Ectodermal cell (in vitro differentiated cells): ENCODE data around the gene TNFRSF4.

Experiments
- H3K27ac ChIP-seq: 2 replicates; pipeline ENCODE4 v1.7.0; 2013; ENCODE audit warnings: mild to moderate bottlenecking, low read depth, low read length; ENCODE audit not compliant: insufficient read depth, poor library complexity, severe bottlenecking
- H3K27me3 ChIP-seq: 2 replicates; pipeline ENCODE4 v1.7.0; 2013; ENCODE audit warnings: mild to moderate bottlenecking, low read length; ENCODE audit not compliant: insufficient read depth, control insufficient read depth, poor library complexity, severe bottlenecking
- H3K36me3 ChIP-seq: one replicate; pipeline ENCODE4 v1.7.0; 2013; ENCODE audit warnings: low read length; ENCODE audit not compliant: control insufficient read depth, insufficient read depth
- H3K4me1 ChIP-seq: one replicate; pipeline ENCODE4 v1.7.0; 2013; ENCODE audit warnings: low read length; ENCODE audit not compliant: control insufficient read depth, insufficient read depth
- H3K4me3 ChIP-seq: 2 replicates; pipeline ENCODE4 v1.7.0; 2013; ENCODE audit warnings: low read depth, low read length, control low read depth; ENCODE audit not compliant: insufficient read depth
- H3K9me3 ChIP-seq: 2 replicates; pipeline ENCODE4 v1.7.0; 2013; ENCODE audit warnings: mild to moderate bottlenecking, low read length, moderate library complexity; ENCODE audit not compliant: control insufficient read depth
- whole genome bisulfite sequencing, 2 experiments: methylation state at CpG; one replicate each; pipeline ENCODE4 v1.1.7; 2013; ENCODE audit warnings: missing lambda C conversion rate in 2 of 2; 5-methylcytosine and 5-hydroxymethylcytosine counted together

Gene TNFRSF4

GRCh38 chr1:1171546-1172340 is 42.2 kb downstream of the TNFRSF4 start:
- Histone ChIP-seq H3K9me3 (no peaks in the 10 kb centered on the region), H3K27ac (no peak overlapping the region), H3K4me3 (no peak overlapping the region), H3K36me3 (no peaks in the 10 kb centered on the region), H3K27me3 (peaks cover 26% of the 10 kb centered on the region), H3K4me1 (peaks cover 21% of the 10 kb centered on the region)
- WGBS, 2 experiments, result 93 to 94% methylated on average over 33 of the region's 33 CpGs

- peaks cover 22% of the 10 kb centered on the region for H3K4me1 ChIP-seq
- no peak overlapping the region for H3K27ac ChIP-seq
- no peak overlapping the region for H3K4me3 ChIP-seq
- no peaks in the 10 kb centered on the region for H3K9me3 ChIP-seq
- H3K27me3 ChIP-seq, result peaks cover 20% of the 10 kb centered on the region
- no peaks in the 10 kb centered on the region for H3K36me3 ChIP-seq
- WGBS, 2 experiments, result 87 to 89% methylated on average over 12 of the region's 12 CpGs
Measured at GRCh38 chr1:1171161-1171545, 42.8 kb downstream of the TNFRSF4 start.

- no peaks in the 10 kb centered on the region for H3K9me3 ChIP-seq
- H3K4me3 ChIP-seq, result no peak overlapping the region
- no peak overlapping the region for H3K27ac ChIP-seq
- H3K27me3 ChIP-seq, result peaks cover 14% of the 10 kb centered on the region
- H3K4me1 ChIP-seq, result peaks cover 23% of the 10 kb centered on the region
- no peaks in the 10 kb centered on the region for H3K36me3 ChIP-seq
- WGBS, 2 experiments, result 80% methylated on average over 25 to 26 of the region's 26 CpGs
Measured at GRCh38 chr1:1170215-1171091, 43.5 kb downstream of the TNFRSF4 start.

GRCh38 chr1:1169429-1170214 is 44.3 kb downstream of the TNFRSF4 start:
- Histone ChIP-seq H3K9me3 (no peaks in the 10 kb centered on the region), H3K4me3 (no peak overlapping the region), H3K36me3 (no peaks in the 10 kb centered on the region), H3K4me1 (peaks cover 29% of the 10 kb centered on the region), H3K27me3 (peaks cover 9% of the 10 kb centered on the region), H3K27ac (no peak overlapping the region)
- WGBS, 2 experiments, result 83 to 84% methylated on average over 32 of the region's 32 CpGs

- Histone ChIP-seq H3K27me3 (peaks cover 7% of the 10 kb centered on the region), H3K4me3 (no peak overlapping the region), H3K9me3 (no peaks in the 10 kb centered on the region), H3K4me1 (peaks cover 29% of the 10 kb centered on the region), H3K36me3 (no peaks in the 10 kb centered on the region), H3K27ac (no peak overlapping the region)
- 91 to 92% methylated on average over 37 of the region's 37 CpGs for WGBS, 2 experiments
Measured at GRCh38 chr1:1168451-1169411, 45.2 kb downstream of the TNFRSF4 start.

GRCh38 chr1:1167841-1168450 is 46.0 kb downstream of the TNFRSF4 start:
- 89 to 92% methylated on average over 36 of the region's 36 CpGs for WGBS, 2 experiments
- Histone ChIP-seq H3K4me1 (peaks cover 24% of the 10 kb centered on the region), H3K4me3 (no peak overlapping the region), H3K9me3 (no peaks in the 10 kb centered on the region), H3K36me3 (no peaks in the 10 kb centered on the region), H3K27me3 (peaks cover 3% of the 10 kb centered on the region), H3K27ac (no peak overlapping the region)

GRCh38 chr1:1167398-1167821 is 46.5 kb downstream of the TNFRSF4 start:
- 91 to 92% methylated on average over 20 of the region's 20 CpGs for WGBS, 2 experiments
- H3K27ac ChIP-seq, result no peak overlapping the region

GRCh38 chr1:1166642-1167397 is 47.1 kb downstream of the TNFRSF4 start:
- peaks cover 3% of the 10 kb centered on the region for H3K27me3 ChIP-seq
- H3K4me3 ChIP-seq, result no peak overlapping the region
- H3K36me3 ChIP-seq, result no peaks in the 10 kb centered on the region
- H3K9me3 ChIP-seq, result no peaks in the 10 kb centered on the region
- WGBS, 2 experiments, result 89 to 92% methylated on average over 44 of the region's 44 CpGs
- H3K4me1 ChIP-seq, result peaks cover 24% of the 10 kb centered on the region
- no peak overlapping the region for H3K27ac ChIP-seq

More at GRCh38 chr1:1167398-1167821, 46.5 kb downstream of the TNFRSF4 start:
- peaks cover 3% of the 10 kb centered on the region for H3K27me3 ChIP-seq
- no peak overlapping the region for H3K4me3 ChIP-seq
- no peaks in the 10 kb centered on the region for H3K36me3 ChIP-seq
- peaks cover 24% of the 10 kb centered on the region for H3K4me1 ChIP-seq
- no peaks in the 10 kb centered on the region for H3K9me3 ChIP-seq
